GM12875 (cell line): Measurements from ENCODE around the gene TMPRSS7.

Experiments used
- H3K4me3 ChIP-seq: one replicate; pipeline ENCODE4 v1.5.1; 2011; ENCODE audit warnings: low read depth, low read length, control low read depth
- TF ChIP-seq, protein P1 (sequence below): IDR thresholded peaks from 2 replicates; pipeline ENCODE4 v1.5.1; 2011; ENCODE audit warnings: low read depth, mild to moderate bottlenecking, control low read depth, inconsistent platforms, low read length, moderate library complexity, borderline replicate concordance; ENCODE audit not compliant: insufficient read depth

TMPRSS7 gene

DNA sequence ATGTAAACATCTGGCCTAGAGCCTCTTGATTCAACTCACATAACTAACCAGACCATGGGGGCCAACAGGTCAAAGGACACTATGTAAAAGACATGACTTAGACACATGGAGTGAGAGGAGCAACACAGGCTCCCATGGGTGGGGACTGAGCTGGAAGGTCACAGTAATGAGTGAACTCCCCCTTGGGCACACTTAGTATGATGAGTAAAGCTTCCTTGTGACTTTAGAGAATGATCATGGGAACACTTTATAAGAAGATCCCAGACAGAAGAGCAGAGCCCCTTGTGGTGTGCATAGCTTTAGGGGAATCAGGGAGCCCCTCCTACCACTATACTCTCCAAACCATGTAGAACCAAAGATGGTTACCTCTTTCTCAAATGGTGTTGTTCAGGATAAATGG lies 88.3 kb downstream of the TMPRSS7 start:
- no peak overlapping the region for H3K4me3 ChIP-seq
- TF ChIP-seq, protein P1, sequence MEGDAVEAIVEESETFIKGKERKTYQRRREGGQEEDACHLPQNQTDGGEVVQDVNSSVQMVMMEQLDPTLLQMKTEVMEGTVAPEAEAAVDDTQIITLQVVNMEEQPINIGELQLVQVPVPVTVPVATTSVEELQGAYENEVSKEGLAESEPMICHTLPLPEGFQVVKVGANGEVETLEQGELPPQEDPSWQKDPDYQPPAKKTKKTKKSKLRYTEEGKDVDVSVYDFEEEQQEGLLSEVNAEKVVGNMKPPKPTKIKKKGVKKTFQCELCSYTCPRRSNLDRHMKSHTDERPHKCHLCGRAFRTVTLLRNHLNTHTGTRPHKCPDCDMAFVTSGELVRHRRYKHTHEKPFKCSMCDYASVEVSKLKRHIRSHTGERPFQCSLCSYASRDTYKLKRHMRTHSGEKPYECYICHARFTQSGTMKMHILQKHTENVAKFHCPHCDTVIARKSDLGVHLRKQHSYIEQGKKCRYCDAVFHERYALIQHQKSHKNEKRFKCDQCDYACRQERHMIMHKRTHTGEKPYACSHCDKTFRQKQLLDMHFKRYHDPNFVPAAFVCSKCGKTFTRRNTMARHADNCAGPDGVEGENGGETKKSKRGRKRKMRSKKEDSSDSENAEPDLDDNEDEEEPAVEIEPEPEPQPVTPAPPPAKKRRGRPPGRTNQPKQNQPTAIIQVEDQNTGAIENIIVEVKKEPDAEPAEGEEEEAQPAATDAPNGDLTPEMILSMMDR: no peak

GRCh38 chr3:112123548-112123947 lies 89.0 kb downstream of the TMPRSS7 start:
- TF ChIP-seq, protein P1: no peak
- H3K4me3 ChIP-seq: no peak overlapping the region

DNA sequence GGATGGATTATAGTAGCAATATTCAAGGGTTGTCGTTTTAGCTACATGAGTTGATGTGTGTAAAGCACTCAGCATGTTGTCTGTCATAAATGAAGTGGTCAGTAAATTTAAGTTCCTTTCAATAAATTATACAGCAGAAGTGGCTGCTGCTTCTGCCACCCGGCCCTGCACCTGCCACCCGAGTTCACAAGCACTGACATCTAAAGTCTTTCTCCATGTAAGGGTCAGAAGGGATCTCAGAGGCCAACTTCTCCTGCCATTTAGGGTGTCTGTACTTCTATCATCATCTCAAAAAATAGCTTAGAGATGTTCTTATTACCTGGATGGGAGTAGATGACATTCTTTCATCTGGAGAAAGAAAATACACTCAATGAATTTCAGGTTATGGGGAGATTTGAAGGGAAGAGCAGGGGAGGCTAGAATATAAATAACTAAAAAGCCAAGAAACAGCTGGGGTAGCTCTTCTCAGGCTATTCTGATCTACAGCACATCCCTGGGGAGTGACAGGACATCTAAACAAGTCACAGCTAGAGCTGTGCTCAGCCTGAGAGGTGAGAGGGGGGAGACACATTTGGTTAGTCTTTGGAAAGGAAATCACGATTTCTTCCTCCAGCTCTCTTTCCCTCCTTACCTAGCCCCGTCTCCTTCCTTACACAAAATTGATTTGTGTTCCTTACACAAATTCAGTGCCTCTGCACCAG lies 90.5 kb downstream of the TMPRSS7 start:
- TF ChIP-seq, protein P1: no peak
- no peak overlapping the region for H3K4me3 ChIP-seq

DNA sequence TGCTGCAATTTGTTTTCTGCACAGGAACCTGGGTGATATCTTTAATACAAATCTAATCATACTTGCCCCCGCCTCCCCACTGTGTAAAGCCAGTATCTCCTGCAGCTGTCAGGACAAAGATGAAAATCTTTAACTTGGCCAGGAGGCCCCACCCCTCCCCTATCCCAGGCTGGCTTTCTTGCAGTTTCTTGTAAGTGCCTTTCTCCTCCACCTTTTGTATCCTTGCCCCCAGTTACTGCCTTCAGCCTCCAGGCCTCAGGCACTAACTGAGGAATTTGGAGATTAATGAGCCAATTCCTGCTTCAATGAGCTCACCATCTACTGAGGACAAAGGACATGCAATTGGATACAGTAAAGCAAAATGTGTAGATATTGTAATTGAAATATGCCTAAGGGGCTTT lies 92.0 kb downstream of the TMPRSS7 start:
- H3K4me3 ChIP-seq: no peak overlapping the region
- TF ChIP-seq, protein P1: no peak

- peak overlapping the region; percentile 26 for H3K4me3 ChIP-seq
- TF ChIP-seq, protein P1: no peak
Observed at GRCh38 chr3:112127522-112128494, 93.3 kb downstream of the TMPRSS7 start.

DNA sequence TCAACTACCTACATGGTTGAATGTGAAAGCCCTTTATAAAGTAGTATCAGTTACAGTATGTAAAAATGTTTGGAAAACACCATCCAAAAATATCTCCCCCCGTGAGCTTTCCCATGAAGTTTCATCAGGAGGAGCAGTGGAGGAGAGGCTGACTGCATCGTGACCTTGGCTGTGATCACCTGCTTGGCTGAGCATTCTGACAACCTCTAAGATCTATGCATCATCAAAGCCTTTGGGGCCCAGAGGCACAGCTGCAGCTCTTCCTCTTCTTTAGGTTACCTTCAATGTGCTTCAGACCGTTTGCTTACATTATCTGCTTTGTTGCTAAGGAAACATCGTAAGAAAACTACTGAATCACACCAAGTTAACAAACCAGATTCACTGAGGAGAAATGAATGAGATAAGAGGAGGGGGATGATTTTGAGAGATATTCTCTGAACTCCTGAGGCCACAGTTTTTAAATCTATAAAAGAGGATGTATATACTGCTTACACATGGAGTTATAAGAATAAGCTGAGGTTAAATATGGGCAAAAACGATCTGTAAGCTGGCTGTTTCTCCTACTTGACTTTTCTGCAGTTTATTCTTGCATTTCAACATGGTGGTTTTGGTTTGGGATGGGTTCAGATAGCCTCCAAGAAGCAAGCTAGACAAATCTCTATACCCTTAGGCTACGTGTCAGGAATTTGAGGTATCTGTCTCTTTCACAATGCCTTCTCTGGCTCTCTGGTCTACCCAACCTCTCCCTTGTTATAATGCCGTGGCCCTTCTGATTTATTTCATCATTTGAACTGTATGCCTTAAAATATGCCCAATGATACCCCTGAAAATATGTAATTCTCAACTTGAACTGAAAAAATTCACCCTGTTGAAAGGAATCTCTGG lies 94.5 kb downstream of the TMPRSS7 start:
- H3K4me3 ChIP-seq: peak overlapping the region; percentile 80
- TF ChIP-seq, protein P1: no peak
